HuH-7.5 (cell line): ENCODE results near the gene TBP.
"Not testable (repeated sequence)": the region's sequence is repeated elsewhere in the genome, so short reads cannot be mapped to it uniquely, and the experiment has no call there.

ENCODE experiments used
- DNase-seq: peaks from one replicate; pipeline ENCODE4 v3.0.0; 2011; ENCODE audit warnings: low spot score

TBP gene

GRCh38 chr6:170605574-170606259 lies 51.5 kb downstream of the TBP start:
- no peak for DNase-seq

- not testable (repeated sequence) for DNase-seq
These were observed 55.1 kb downstream of the TBP start for GRCh38 chr6:170609225-170609624.

- not testable (repeated sequence) for DNase-seq
These were observed 58.2 kb downstream of the TBP start for GRCh38 chr6:170612256-170612804.

GRCh38 chr6:170616020-170616554 lies 61.9 kb downstream of the TBP start:
- not testable (repeated sequence) for DNase-seq
